NCI-H510A treated with DMSO at 0.1 percent for 48 hours (cell line): ENCODE measurements around the gene ADAMTS8.

Experiments used
- DNase-seq: peaks from one replicate; lab custom pipeline; 2025; lab: John Stamatoyannopoulos, UW

The ADAMTS8 gene

GRCh38 chr11:130396965-130397364 is 31.4 kb downstream of the ADAMTS8 start:
- DNase-seq, result no peak

GRCh38 chr11:130394615-130395014 is 33.8 kb downstream of the ADAMTS8 start:
- no peak for DNase-seq

GRCh38 chr11:130391711-130392110 is 36.7 kb downstream of the ADAMTS8 start:
- no peak for DNase-seq

- DNase-seq, result no peak
Measured at GRCh38 chr11:130390071-130390758, 38.2 kb downstream of the ADAMTS8 start.

GRCh38 chr11:130389335-130389935 is 39.0 kb downstream of the ADAMTS8 start:
- DNase-seq, result no peak

GRCh38 chr11:130388607-130389205 is 39.7 kb downstream of the ADAMTS8 start:
- no peak for DNase-seq

GRCh38 chr11:130386056-130386455 is 42.4 kb downstream of the ADAMTS8 start:
- DNase-seq, result no peak

- no peak for DNase-seq
Measured at GRCh38 chr11:130383344-130384211, 44.8 kb downstream of the ADAMTS8 start.

- no peak for DNase-seq
Measured at GRCh38 chr11:130381317-130381716, 47.1 kb downstream of the ADAMTS8 start.

- DNase-seq, result no peak
Measured at GRCh38 chr11:130380778-130381177, 47.6 kb downstream of the ADAMTS8 start.

- DNase-seq, result no peak
Measured at GRCh38 chr11:130379276-130379675, 49.1 kb downstream of the ADAMTS8 start.

GRCh38 chr11:130370845-130371590 is 57.4 kb downstream of the ADAMTS8 start:
- DNase-seq, result no peak

GRCh38 chr11:130369713-130370112 is 58.7 kb downstream of the ADAMTS8 start:
- no peak for DNase-seq

- no peak for DNase-seq
Measured at GRCh38 chr11:130369141-130369691, 59.2 kb downstream of the ADAMTS8 start.

- no peak for DNase-seq
Measured at GRCh38 chr11:130359419-130359818, 69.0 kb downstream of the ADAMTS8 start.

- DNase-seq, result no peak
Measured at GRCh38 chr11:130358398-130358797, 70.0 kb downstream of the ADAMTS8 start.
